H1 (cell line): ENCODE data around the gene TARS2. TPM values are rescaled to one million over a fixed set of nuclear protein-coding genes. Genes with fewer than 3 reads are reported as not detected.
A peak's percentile ranks its signal among the peaks of the same experiment; 100 is the strongest.

Experiments
- CTCF ChIA-PET: fragments of 300-600 bp; sonication (Branson Sonifier 250); formaldehyde crosslinking; loops from one replicate; lab custom pipeline; 2021; ENCODE audit not compliant: partially characterized antibody; lab: Charles Lee
- POLR2A ChIA-PET: fragments of 300-600 bp; sonication (Branson Sonifier 250); formaldehyde crosslinking; loops from one replicate; lab custom pipeline; 2021; ENCODE audit warnings: inconsistent platforms; ENCODE audit not compliant: partially characterized antibody; lab: Charles Lee
- DNase-seq, 2 experiments: peaks; one replicate each; pipeline versions ENCODE4 v3.0.0 to v3.0.0-alpha.2; 2010 to 2022; ENCODE audit warnings: low spot score in 2 of 2, low read depth in 1 of 2, mixed read lengths in 1 of 2
- FAIRE-seq: peaks from 2 replicates; lab custom pipeline; 2011; peaks lifted over from hg19 to GRCh38; lab: Jason Lieb, UNC
- H2AFZ ChIP-seq: 2 replicates; pipeline ENCODE4 v1.8.1; 2012; ENCODE audit warnings: low read length, inconsistent platforms
- H2AK5ac ChIP-seq: 2 replicates; pipeline ENCODE4 v1.6.1; 2013; ENCODE audit warnings: low read depth, low read length
- H2BK120ac ChIP-seq: replicated peaks from 2 replicates; pipeline ENCODE3; 2013; ENCODE audit warnings: low read depth, low read length, inconsistent platforms
- H2BK12ac ChIP-seq: 2 replicates; pipeline ENCODE4 v1.6.1; 2013; ENCODE audit warnings: low read depth, low read length
- H2BK15ac ChIP-seq: 2 replicates; pipeline ENCODE4 v1.6.1; 2013; ENCODE audit warnings: low read length
- H2BK20ac ChIP-seq: 2 replicates; pipeline ENCODE4 v1.6.1; 2013; ENCODE audit warnings: low read length
- H2BK5ac ChIP-seq: 2 replicates; pipeline ENCODE4 v1.6.1; 2013; ENCODE audit warnings: low read depth, low read length
- H3K14ac ChIP-seq: 2 replicates; pipeline ENCODE4 v1.6.1; 2013; ENCODE audit warnings: inconsistent platforms; ENCODE audit not compliant: insufficient read length
- H3K18ac ChIP-seq: 2 replicates; pipeline ENCODE4 v1.6.1; 2013; ENCODE audit warnings: low read length; ENCODE audit errors: extremely low read depth
- H3K23ac ChIP-seq: 2 replicates; pipeline ENCODE4 v1.6.1; 2013; ENCODE audit warnings: inconsistent platforms; ENCODE audit not compliant: insufficient read length
- H3K23me2 ChIP-seq: 2 replicates; pipeline ENCODE4 v1.6.1; 2013; ENCODE audit warnings: low read depth, low read length
- H3K27ac ChIP-seq: 2 replicates; pipeline ENCODE4 v1.6.1; 2011; ENCODE audit warnings: low read depth, low read length, inconsistent platforms
- H3K27me3 ChIP-seq, 4 experiments: replicated peaks in 1 of 4; 1 replicate in 1 of 4; 2 replicates in 3 of 4; pipeline versions ENCODE4 v1.6.1 to v1.8.1; 2011 to 2013; ENCODE audit warnings: low read length in 3 of 4, mild to moderate bottlenecking in 3 of 4, inconsistent platforms in 2 of 4, mixed read lengths in 2 of 4, moderate library complexity in 1 of 4; ENCODE audit not compliant: control insufficient read depth in 3 of 4, insufficient read depth in 3 of 4; ENCODE audit errors: extremely low read depth in 1 of 4
- H3K36me3 ChIP-seq, 4 experiments: 2 replicates each; pipeline versions ENCODE4 v1.6.1 to v1.8.1; 2011 to 2013; ENCODE audit warnings: mild to moderate bottlenecking in 4 of 4, low read length in 3 of 4, moderate library complexity in 2 of 4, control low read depth in 1 of 4, inconsistent platforms in 1 of 4; ENCODE audit not compliant: insufficient read depth in 4 of 4, control insufficient read depth in 2 of 4
- H3K4ac ChIP-seq: replicated peaks from 2 replicates; pipeline ENCODE3; 2013; ENCODE audit warnings: low read length, low read depth, mixed read lengths, inconsistent platforms; ENCODE audit not compliant: insufficient read length
- H3K4me1 ChIP-seq, 4 experiments: replicated peaks in 1 of 4; 1 replicate in 1 of 4; 2 replicates in 3 of 4; pipeline versions ENCODE4 v1.6.1 to v1.8.1; 2011 to 2013; ENCODE audit warnings: low read length in 3 of 4, inconsistent platforms in 2 of 4, mixed read lengths in 1 of 4; ENCODE audit not compliant: insufficient read depth in 4 of 4, control insufficient read depth in 3 of 4
- H3K4me2 ChIP-seq, 2 experiments: 2 replicates each; pipeline versions ENCODE4 v1.6.1 to v1.8.1; 2011 to 2013; ENCODE audit warnings: low read depth in 2 of 2, low read length in 2 of 2, control low read depth in 1 of 2, inconsistent platforms in 1 of 2, mild to moderate bottlenecking in 1 of 2; ENCODE audit not compliant: insufficient read depth in 1 of 2
- H3K4me3 ChIP-seq, 4 experiments: fragments of 200-600, 300-600 bp in 1 of 4; sonication (generic), shearing (Covaris generic), sonication (Bioruptor Twin) in 1 of 4; 2 replicates each; pipeline versions ENCODE4 v1.5.1 to v1.8.1; 2011 to 2016; ENCODE audit warnings: low read length in 4 of 4, low read depth in 3 of 4, control low read depth in 2 of 4, inconsistent platforms in 2 of 4, mild to moderate bottlenecking in 2 of 4, mixed read lengths in 1 of 4, moderate library complexity in 1 of 4; ENCODE audit not compliant: insufficient read depth in 2 of 4; ENCODE audit errors: extremely low read depth in 1 of 4
- H3K56ac ChIP-seq: replicated peaks from 2 replicates; pipeline ENCODE3; 2013; ENCODE audit warnings: low read depth, mild to moderate bottlenecking, mixed read lengths, low read length, inconsistent platforms; ENCODE audit not compliant: insufficient read length
- H3K79me1 ChIP-seq: 2 replicates; pipeline ENCODE4 v1.6.1; 2013; ENCODE audit warnings: low read depth, low read length, control low read depth
- H3K79me2 ChIP-seq, 2 experiments: 2 replicates each; pipeline versions ENCODE4 v1.6.1 to v1.8.1; 2012 to 2013; ENCODE audit warnings: low read length in 2 of 2, mild to moderate bottlenecking in 2 of 2, inconsistent platforms in 1 of 2; ENCODE audit not compliant: insufficient read depth in 2 of 2, control insufficient read depth in 1 of 2
- H3K9ac ChIP-seq, 4 experiments: replicated peaks in 1 of 4; 1 replicate in 1 of 4; 2 replicates in 3 of 4; pipeline versions ENCODE4 v1.6.1 to v1.8.1; 2011 to 2013; ENCODE audit warnings: low read depth in 3 of 4, low read length in 3 of 4, control low read depth in 2 of 4, mild to moderate bottlenecking in 2 of 4, moderate library complexity in 2 of 4, inconsistent platforms in 1 of 4; ENCODE audit errors: extremely low read depth in 1 of 4
- H3K9me3 ChIP-seq, 2 experiments: 2 replicates each; pipeline versions ENCODE4 v1.6.1 to v1.8.1; 2012 to 2013; ENCODE audit warnings: mild to moderate bottlenecking in 2 of 2, moderate library complexity in 2 of 2, control low read depth in 1 of 2, inconsistent platforms in 1 of 2, low read depth in 1 of 2, low read length in 1 of 2, mixed read lengths in 1 of 2; ENCODE audit not compliant: insufficient read depth in 2 of 2
- H4K20me1 ChIP-seq, 2 experiments: replicated peaks in 1 of 2; 2 replicates each; pipeline versions ENCODE3 to v1.8.1; 2011 to 2013; ENCODE audit warnings: inconsistent platforms in 2 of 2, low read length in 2 of 2, mild to moderate bottlenecking in 1 of 2; ENCODE audit not compliant: insufficient read depth in 2 of 2, control insufficient read depth in 1 of 2
- H4K5ac ChIP-seq: 2 replicates; pipeline ENCODE4 v1.6.1; 2013; ENCODE audit warnings: low read length, low read depth, mixed read lengths, inconsistent platforms; ENCODE audit not compliant: insufficient read length
- H4K8ac ChIP-seq: 2 replicates; pipeline ENCODE4 v1.8.0; 2013; ENCODE audit warnings: mild to moderate bottlenecking, moderate library complexity, low read length, inconsistent platforms; ENCODE audit not compliant: insufficient read depth; ENCODE audit errors: extremely low read depth
- H4K91ac ChIP-seq: replicated peaks from 2 replicates; pipeline ENCODE3; 2013; ENCODE audit warnings: low read length, mixed read lengths, inconsistent platforms; ENCODE audit not compliant: insufficient read length
- BRCA1 ChIP-seq: IDR thresholded peaks from 2 replicates; pipeline ENCODE4 v1.6.1; 2012; ENCODE audit warnings: low read depth, low read length, improper control_type of control experiment
- GABPA ChIP-seq: IDR thresholded peaks from 2 replicates; pipeline ENCODE4 v1.6.1; 2011; ENCODE audit warnings: mild to moderate bottlenecking, low read length, moderate library complexity, borderline replicate concordance; ENCODE audit not compliant: insufficient read depth
- HDAC2 ChIP-seq, 2 experiments: fragments of 300-600 bp in 1 of 2; sonication (generic) in 1 of 2; IDR thresholded peaks; 2 replicates each; pipeline ENCODE4 v1.6.1; 2011 to 2012; ENCODE audit warnings: low read depth in 2 of 2, low read length in 2 of 2, mild to moderate bottlenecking in 2 of 2, moderate library complexity in 2 of 2, borderline replicate concordance in 1 of 2, inconsistent platforms in 1 of 2
- POLR2AphosphoS5 ChIP-seq: IDR thresholded peaks from 2 replicates; pipeline ENCODE4 v1.6.1; 2011; ENCODE audit warnings: low read depth, low read length
- WGBS, 2 experiments: shearing (Covaris generic) in 1 of 2; methylation state at CpG; one replicate each; pipeline versions ENCODE4 v1.1.6 to v1.1.7; 2013 to 2015; ENCODE audit warnings: low lambda C conversion rate in 2 of 2, mixed read lengths in 2 of 2, inconsistent platforms in 1 of 2, low coverage in 1 of 2, missing lambda C conversion rate in 1 of 2; ENCODE audit not compliant: insufficient replicate concordance in 2 of 2, insufficient coverage in 1 of 2, insufficient read length in 1 of 2; ENCODE audit errors: extremely low coverage in 1 of 2, missing lambda C conversion rate in 1 of 2; 5-methylcytosine and 5-hydroxymethylcytosine counted together
- polyA plus RNA-seq, 7 experiments: library from polyadenylated mRNA; depleted of rRNA in 3 of 7; stranded (reverse) in 5 of 7; unstranded in 2 of 7; fragments of >200 nt in 5 of 7; fragments of 200-250 nt in 2 of 7; gene quantifications; 1 replicate in 5 of 7; 2 replicates in 1 of 7; 4 replicates in 1 of 7; pipeline versions ENCODE4 v1.2.1 to v1.2.3, GENCODE V29; 2011 to 2013; ENCODE audit warnings: missing spikeins in 2 of 7, mixed read lengths in 2 of 7
- total RNA-seq: library from RNA; stranded (reverse); fragmentation: NEBNext Ultra II Directional; extraction: Animal tissue kit (Norgen Biotek cat#: 25700); gene quantifications from 2 replicates; pipeline ENCODE4 v1.2.1, GENCODE V29; 2021

The TARS2 gene
- total and polyA plus RNA-seq, 2 of the 8 experiments (the other 6 are each of a cell fraction or from before 2014, with no cell fraction given) = 38.9 to 39.1 TPM

GRCh38 chr1:150472601-150473200 lies 14.5 kb upstream of the TARS2 start:
- DNase-seq (peak in 1 of 2 experiments; percentile 47), FAIRE-seq (no peak)
- Histone ChIP-seq H3K27me3 (no peaks in the 10 kb centered on the region), H2BK12ac (no peak overlapping the region), H2BK20ac (no peak overlapping the region), H3K79me2 (no peaks in the 10 kb centered on the region), H2BK15ac (no peak overlapping the region), H2AFZ (no peak overlapping the region), H2BK5ac (0 out of 2 replicates have a peak overlapping the region, but pooled peaks have one; percentile 52), H3K4me1 (peaks cover 0 to 8% (median 4%) of the 10 kb centered on the region in 4 experiments; a peak in 4 of 7 replicates), H3K14ac (no peak overlapping the region), H3K4ac (no peak overlapping the region), H4K20me1 (peaks cover 0 to 2% of the 10 kb centered on the region in 2 experiments), H3K18ac (no peak overlapping the region), H3K4me3 (no peak overlapping the region), H2BK120ac (no peak overlapping the region), H3K9me3 (no peaks in the 10 kb centered on the region), H3K9ac (no peak overlapping the region), H4K5ac (no peak overlapping the region), H3K23me2 (no peaks in the 10 kb centered on the region), H4K91ac (no peak overlapping the region), H3K27ac (no peak overlapping the region), H3K79me1 (no peaks in the 10 kb centered on the region), H2AK5ac (no peak overlapping the region), H3K4me2 (peak overlapping the region in 1 of 2 experiments; percentile 39; a peak in 2 of 4 replicates), H3K56ac (no peak overlapping the region), H4K8ac (no peak overlapping the region), H3K23ac (no peak overlapping the region), H3K36me3 (peaks cover 15 to 29% (median 20%) of the 10 kb centered on the region in 4 experiments)
- WGBS, 2 experiments = 90% methylated on average over 9 of the region's 10 CpGs; no CpG with 5 or more reads in 1 of the 2 experiments
- ChIA-PET POLR2A (no interaction called here), CTCF (interaction anchor here (1.0 to 1.9 kb wide), 2 partner anchors 9 to 191 kb away, joined by 3 to 4 read pairs; no protein-coding TSS in a partner anchor)
- no peak for TF ChIP-seq BRCA1
- peak; percentile 21; the same call in 1 of the 2 replicates for TF ChIP-seq POLR2AphosphoS5
- TF ChIP-seq GABPA = no peak
- TF ChIP-seq HDAC2 (IDR thresholded peaks at IDR 0.05; ENCODE audit: borderline replicate concordance in 1 of 2, low read depth in 2 of 2, low read length in 2 of 2) = no peak
